ENCODE results near the gene RILPL2.

The RILPL2 gene

DNA sequence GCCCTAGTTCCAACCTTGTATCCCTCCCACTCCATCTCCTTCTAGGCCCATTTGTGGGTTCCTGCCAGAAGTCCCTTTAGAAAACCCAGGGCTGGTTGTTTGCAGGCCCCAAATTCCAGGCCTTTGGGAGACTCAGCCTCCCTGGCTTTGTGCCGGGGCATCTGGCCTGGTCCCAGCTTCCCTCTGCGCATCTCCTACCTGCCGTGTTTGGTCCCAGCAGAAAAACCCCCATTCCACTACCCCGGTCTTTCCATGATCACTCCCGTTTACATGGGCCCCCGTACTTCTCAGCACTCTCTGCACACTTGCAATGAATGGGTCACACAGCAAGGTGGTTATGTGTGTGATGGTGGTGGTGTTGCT lies 37.2 kb downstream of the RILPL2 start:
- H3K36me3 ChIP-seq (ENCODE audit: control insufficient read depth, insufficient read depth, low read length), result peaks cover 56% of the 10 kb centered on the region

DNA sequence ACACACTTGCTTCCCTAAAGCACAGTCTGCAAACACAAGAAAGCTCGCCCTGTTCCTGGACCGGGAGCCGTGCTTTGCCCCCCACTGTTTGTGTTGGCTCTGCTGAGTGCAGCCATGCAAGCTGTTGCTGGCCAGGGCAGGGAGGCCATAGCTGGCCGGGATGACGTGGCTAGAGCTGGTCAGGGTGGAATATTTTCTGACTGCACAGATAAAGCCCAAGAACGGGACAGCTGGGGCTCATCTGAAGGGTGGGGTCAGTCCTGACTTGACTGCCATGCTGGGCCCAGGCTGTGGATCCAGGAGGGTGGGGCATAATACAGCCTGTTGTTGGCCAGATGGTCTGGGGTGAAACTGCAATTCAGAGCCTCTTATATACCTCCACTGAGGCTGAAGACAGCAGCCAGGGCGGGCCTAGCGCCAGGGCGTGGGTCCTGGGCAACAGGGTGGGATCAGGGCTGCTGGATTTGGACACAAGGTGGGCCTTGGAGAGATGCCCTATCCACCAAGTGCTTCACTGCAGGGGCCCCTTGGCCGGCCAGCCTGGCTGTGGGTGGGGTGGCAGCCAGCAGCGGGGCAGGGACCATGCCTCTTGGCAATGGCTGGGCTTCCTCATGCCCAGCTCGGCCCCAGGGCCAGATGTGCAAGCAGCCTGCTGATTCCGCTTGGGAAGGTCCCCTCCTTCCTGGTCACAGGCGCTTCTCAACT lies 37.8 kb downstream of the RILPL2 start:
- Histone ChIP-seq H3K27me3 (ENCODE audit: control insufficient read depth, insufficient read depth, low read length) (peaks cover 24% of the 10 kb centered on the region), H3K4me3 (ENCODE audit: low read depth, low read length) (no peak overlapping the region), H3K9ac (ENCODE audit: low read depth, low read length) (no peak overlapping the region), H3K27ac (ENCODE audit: low read depth, low read length) (no peak overlapping the region), H3K36me3 (ENCODE audit: control insufficient read depth, insufficient read depth, low read length) (peaks cover 50% of the 10 kb centered on the region), H3K4me1 (ENCODE audit: control insufficient read depth, insufficient read depth, low read length) (peaks cover 4% of the 10 kb centered on the region; the same call in 1 of the 2 replicates), H3K9me3 (ENCODE audit: control insufficient read depth, insufficient read depth, low read length) (no peaks in the 10 kb centered on the region)

More for the DNA sequence above, 37.2 kb downstream of the RILPL2 start:
- H3K4me1 ChIP-seq (ENCODE audit: control insufficient read depth, insufficient read depth, low read length), result peaks cover 4% of the 10 kb centered on the region; the same call in 1 of the 2 replicates
- H3K9me3 ChIP-seq (ENCODE audit: control insufficient read depth, insufficient read depth, low read length), result no peaks in the 10 kb centered on the region
- peaks cover 24% of the 10 kb centered on the region for H3K27me3 ChIP-seq (ENCODE audit: control insufficient read depth, insufficient read depth, low read length)
- no peak overlapping the region for H3K9ac ChIP-seq (ENCODE audit: low read depth, low read length)
- H3K4me3 ChIP-seq (ENCODE audit: low read depth, low read length), result no peak overlapping the region
- H3K27ac ChIP-seq (ENCODE audit: low read depth, low read length), result no peak overlapping the region

DNA sequence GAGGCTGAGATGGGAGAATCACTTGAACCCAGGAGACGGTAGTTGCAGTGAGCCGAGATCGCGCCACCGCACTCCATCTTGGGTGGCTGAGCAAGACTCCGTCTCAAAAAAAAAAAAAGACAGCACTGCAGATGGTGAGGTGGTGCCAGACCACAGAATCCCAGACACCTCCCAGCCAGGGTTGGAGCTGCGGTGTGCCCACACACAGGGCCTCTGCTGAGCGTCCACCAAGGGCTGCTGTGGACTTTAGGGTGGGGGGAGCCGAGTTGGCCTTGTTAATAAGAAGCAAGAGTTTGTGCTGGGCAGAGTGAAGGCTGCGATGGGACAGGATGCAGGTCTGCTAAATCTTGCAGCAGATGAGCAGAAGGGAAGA lies 38.3 kb downstream of the RILPL2 start:
- Histone ChIP-seq H3K4me1 (ENCODE audit: control insufficient read depth, insufficient read depth, low read length) (peaks cover 4% of the 10 kb centered on the region; the same call in 1 of the 2 replicates), H3K9me3 (ENCODE audit: control insufficient read depth, insufficient read depth, low read length) (no peaks in the 10 kb centered on the region), H3K9ac (ENCODE audit: low read depth, low read length) (no peak overlapping the region), H3K4me3 (ENCODE audit: low read depth, low read length) (no peak overlapping the region), H3K27ac (ENCODE audit: low read depth, low read length) (no peak overlapping the region), H3K36me3 (ENCODE audit: control insufficient read depth, insufficient read depth, low read length) (peaks cover 49% of the 10 kb centered on the region), H3K27me3 (ENCODE audit: control insufficient read depth, insufficient read depth, low read length) (peaks cover 19% of the 10 kb centered on the region)

DNA sequence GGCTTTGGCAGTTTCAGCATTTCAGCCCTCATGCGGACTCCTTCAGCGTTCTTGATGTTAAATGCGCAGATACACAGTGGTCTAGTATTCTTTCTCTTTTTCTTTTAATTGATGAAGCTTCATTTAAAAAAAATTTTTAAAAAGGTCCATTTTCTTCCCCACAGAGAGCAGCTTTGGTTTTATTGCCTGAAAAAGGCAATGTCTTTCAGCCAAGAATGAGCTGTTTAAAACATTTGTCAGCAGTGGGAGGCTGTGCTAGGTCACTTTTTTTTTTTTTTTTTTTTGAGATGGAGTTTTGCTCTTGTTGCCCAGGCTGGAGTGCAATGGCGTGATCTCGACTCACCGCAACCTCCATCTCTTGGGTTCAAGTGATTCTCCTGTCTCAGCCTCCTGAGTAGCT lies 39.1 kb downstream of the RILPL2 start:
- Histone ChIP-seq H3K36me3 (ENCODE audit: control insufficient read depth, insufficient read depth, low read length) (peaks cover 51% of the 10 kb centered on the region), H3K27me3 (ENCODE audit: control insufficient read depth, insufficient read depth, low read length) (peaks cover 11% of the 10 kb centered on the region), H3K4me3 (ENCODE audit: low read depth, low read length) (no peak overlapping the region), H3K4me1 (ENCODE audit: control insufficient read depth, insufficient read depth, low read length) (peaks cover 2% of the 10 kb centered on the region; the same call in 1 of the 2 replicates), H3K9ac (ENCODE audit: low read depth, low read length) (no peak overlapping the region), H3K9me3 (ENCODE audit: control insufficient read depth, insufficient read depth, low read length) (no peaks in the 10 kb centered on the region), H3K27ac (ENCODE audit: low read depth, low read length) (no peak overlapping the region)

DNA sequence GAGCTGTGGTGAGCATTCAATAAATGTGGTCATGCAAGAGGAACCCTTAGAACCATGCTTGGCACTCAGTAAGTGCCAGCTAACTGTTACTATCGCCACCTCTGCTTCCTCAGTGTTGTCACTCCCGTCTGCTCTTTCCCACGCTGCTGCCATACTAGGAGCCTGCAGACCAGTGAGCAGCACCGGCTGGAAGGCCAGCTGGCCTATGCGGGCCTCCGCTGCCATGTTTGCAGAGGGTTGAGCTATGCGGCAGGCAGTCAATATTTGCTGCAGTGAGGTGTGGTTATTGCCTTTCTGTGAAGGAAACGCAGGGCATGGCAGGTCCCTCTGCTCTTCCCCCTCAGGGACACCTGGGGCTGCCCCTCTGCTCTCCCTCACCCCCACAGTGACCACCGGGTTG lies 39.5 kb downstream of the RILPL2 start:
- H3K27ac ChIP-seq (ENCODE audit: low read depth, low read length), result no peak overlapping the region
- H3K27me3 ChIP-seq (ENCODE audit: control insufficient read depth, insufficient read depth, low read length), result peaks cover 8% of the 10 kb centered on the region
- no peaks in the 10 kb centered on the region for H3K4me1 ChIP-seq (ENCODE audit: control insufficient read depth, insufficient read depth, low read length)
- H3K4me3 ChIP-seq (ENCODE audit: low read depth, low read length), result no peak overlapping the region
- no peaks in the 10 kb centered on the region for H3K9me3 ChIP-seq (ENCODE audit: control insufficient read depth, insufficient read depth, low read length)
- H3K36me3 ChIP-seq (ENCODE audit: control insufficient read depth, insufficient read depth, low read length), result peaks cover 56% of the 10 kb centered on the region
- no peak overlapping the region for H3K9ac ChIP-seq (ENCODE audit: low read depth, low read length)

DNA sequence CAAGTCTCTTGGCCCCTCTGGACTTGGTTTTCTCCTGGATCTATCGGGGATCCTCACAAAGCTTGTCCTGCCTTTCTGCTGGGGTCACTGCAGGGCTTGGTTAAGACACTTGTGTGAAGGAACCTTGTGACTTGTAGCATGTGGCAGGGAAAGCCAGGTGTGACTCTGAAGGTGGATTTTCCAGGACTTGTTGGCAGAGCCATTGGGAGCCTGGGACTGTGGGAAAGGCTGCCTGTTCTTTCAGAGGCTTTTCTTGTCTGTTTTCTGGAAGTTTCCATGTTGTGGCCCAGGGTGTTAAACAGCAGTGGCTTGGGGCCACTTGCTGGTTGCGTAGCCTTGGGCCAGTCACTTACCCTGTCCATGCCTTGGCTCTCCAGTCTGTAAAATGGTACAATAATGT lies 39.9 kb downstream of the RILPL2 start:
- no peaks in the 10 kb centered on the region for H3K9me3 ChIP-seq (ENCODE audit: control insufficient read depth, insufficient read depth, low read length)

DNA sequence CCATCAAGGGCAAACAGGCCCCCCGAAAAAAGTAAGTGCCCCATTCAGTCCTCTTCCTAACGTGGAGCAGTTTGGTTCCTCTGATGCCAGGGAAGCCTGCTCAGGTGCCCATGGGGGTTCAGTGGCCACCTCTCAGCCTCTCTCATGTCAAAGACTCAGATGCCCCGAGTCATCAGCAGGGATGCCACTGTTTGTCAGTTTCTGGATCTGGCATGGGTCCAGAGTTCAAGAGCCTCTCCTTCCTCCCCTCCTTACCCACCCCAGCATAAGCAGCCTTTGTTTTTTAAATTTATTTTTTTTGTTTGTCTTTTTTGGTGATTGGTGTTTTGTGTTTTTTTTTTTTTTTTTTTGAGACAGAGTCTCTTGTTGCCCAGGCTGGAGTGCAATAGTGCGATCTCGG lies 41.2 kb downstream of the RILPL2 start:
- H3K36me3 ChIP-seq (ENCODE audit: control insufficient read depth, insufficient read depth, low read length), result peaks cover 70% of the 10 kb centered on the region
- no peak overlapping the region for H3K27ac ChIP-seq (ENCODE audit: low read depth, low read length)
- no peaks in the 10 kb centered on the region for H3K9me3 ChIP-seq (ENCODE audit: control insufficient read depth, insufficient read depth, low read length)
- no peak overlapping the region for H3K9ac ChIP-seq (ENCODE audit: low read depth, low read length)
- peaks cover 2% of the 10 kb centered on the region for H3K4me1 ChIP-seq (ENCODE audit: control insufficient read depth, insufficient read depth, low read length)
- no peak overlapping the region for H3K4me3 ChIP-seq (ENCODE audit: low read depth, low read length)
- H3K27me3 ChIP-seq (ENCODE audit: control insufficient read depth, insufficient read depth, low read length), result peaks cover 11% of the 10 kb centered on the region

More for the DNA sequence above, 39.9 kb downstream of the RILPL2 start:
- Histone ChIP-seq H3K27ac (ENCODE audit: low read depth, low read length) (no peak overlapping the region), H3K36me3 (ENCODE audit: control insufficient read depth, insufficient read depth, low read length) (peaks cover 60% of the 10 kb centered on the region), H3K4me1 (ENCODE audit: control insufficient read depth, insufficient read depth, low read length) (no peaks in the 10 kb centered on the region), H3K4me3 (ENCODE audit: low read depth, low read length) (no peak overlapping the region), H3K9ac (ENCODE audit: low read depth, low read length) (no peak overlapping the region), H3K27me3 (ENCODE audit: control insufficient read depth, insufficient read depth, low read length) (peaks cover 8% of the 10 kb centered on the region)

DNA sequence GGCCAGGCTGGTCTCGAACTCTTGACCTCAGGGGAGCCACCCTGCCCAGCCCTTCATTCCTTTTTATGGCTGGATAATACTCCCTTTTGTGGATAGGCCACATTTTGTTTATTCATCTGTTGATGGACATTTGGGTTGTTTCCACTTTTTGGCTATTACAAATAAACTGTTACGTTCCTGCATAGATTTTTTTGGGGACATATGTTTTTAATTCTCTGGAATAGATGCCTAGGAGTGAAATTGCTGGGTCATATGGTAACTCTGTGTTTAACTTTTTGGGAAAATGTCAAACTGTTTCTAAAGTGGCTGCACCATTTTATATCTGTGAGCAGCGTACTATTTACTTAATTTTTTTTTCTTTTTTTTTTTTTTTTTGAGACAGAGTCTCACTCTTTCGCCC lies 42.7 kb downstream of the RILPL2 start:
- peaks cover 65% of the 10 kb centered on the region for H3K36me3 ChIP-seq (ENCODE audit: control insufficient read depth, insufficient read depth, low read length)
- peaks cover 6% of the 10 kb centered on the region for H3K4me1 ChIP-seq (ENCODE audit: control insufficient read depth, insufficient read depth, low read length)
- no peaks in the 10 kb centered on the region for H3K9me3 ChIP-seq (ENCODE audit: control insufficient read depth, insufficient read depth, low read length)
- no peak overlapping the region for H3K27ac ChIP-seq (ENCODE audit: low read depth, low read length)
- no peak overlapping the region for H3K4me3 ChIP-seq (ENCODE audit: low read depth, low read length)
- peaks cover 12% of the 10 kb centered on the region for H3K27me3 ChIP-seq (ENCODE audit: control insufficient read depth, insufficient read depth, low read length)
- H3K9ac ChIP-seq (ENCODE audit: low read depth, low read length), result no peak overlapping the region

DNA sequence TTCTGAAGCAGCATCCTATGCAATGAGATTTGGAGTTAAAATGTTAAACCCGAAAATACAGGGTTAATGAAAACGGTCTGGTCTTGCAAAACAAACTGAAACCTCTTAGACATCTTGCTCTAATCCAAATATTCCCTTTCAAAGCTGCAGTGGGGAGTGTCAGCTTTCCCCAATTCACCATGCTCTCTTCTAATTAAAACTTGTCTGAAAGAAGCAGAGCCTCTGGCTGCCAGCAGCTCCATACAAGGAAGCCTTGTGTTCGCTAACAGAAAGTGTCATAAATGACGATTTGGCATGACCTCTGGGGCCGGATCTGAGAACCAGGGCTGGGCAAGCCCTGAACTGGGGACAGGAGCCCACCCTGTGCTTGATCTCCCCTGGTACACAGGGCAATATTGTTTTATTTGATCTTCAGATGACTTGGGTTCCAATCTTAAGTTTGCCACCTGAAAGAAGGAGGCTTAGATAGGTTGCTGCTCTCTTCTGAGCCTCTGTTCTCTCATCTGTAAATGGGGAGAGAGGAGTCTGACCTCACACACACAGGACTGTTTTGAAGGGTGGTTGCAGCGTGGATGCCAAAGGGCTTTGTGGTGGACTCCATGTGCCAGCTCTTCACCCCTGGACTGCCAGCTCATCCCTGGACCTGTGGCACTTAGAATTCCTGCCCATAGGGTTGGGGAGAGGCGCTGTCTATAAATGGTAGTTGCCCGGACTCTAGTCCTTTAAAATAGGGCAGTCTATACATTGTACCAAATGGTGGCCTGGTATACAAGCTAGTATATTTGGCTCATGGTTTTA lies 44.7 kb downstream of the RILPL2 start:
- Histone ChIP-seq H3K27ac (ENCODE audit: low read depth, low read length) (no peak overlapping the region), H3K9me3 (ENCODE audit: control insufficient read depth, insufficient read depth, low read length) (no peaks in the 10 kb centered on the region), H3K27me3 (ENCODE audit: control insufficient read depth, insufficient read depth, low read length) (peaks cover 27% of the 10 kb centered on the region), H3K36me3 (ENCODE audit: control insufficient read depth, insufficient read depth, low read length) (peaks cover 53% of the 10 kb centered on the region), H3K9ac (ENCODE audit: low read depth, low read length) (no peak overlapping the region), H3K4me1 (ENCODE audit: control insufficient read depth, insufficient read depth, low read length) (peaks cover 14% of the 10 kb centered on the region), H3K4me3 (ENCODE audit: low read depth, low read length) (no peak overlapping the region)

DNA sequence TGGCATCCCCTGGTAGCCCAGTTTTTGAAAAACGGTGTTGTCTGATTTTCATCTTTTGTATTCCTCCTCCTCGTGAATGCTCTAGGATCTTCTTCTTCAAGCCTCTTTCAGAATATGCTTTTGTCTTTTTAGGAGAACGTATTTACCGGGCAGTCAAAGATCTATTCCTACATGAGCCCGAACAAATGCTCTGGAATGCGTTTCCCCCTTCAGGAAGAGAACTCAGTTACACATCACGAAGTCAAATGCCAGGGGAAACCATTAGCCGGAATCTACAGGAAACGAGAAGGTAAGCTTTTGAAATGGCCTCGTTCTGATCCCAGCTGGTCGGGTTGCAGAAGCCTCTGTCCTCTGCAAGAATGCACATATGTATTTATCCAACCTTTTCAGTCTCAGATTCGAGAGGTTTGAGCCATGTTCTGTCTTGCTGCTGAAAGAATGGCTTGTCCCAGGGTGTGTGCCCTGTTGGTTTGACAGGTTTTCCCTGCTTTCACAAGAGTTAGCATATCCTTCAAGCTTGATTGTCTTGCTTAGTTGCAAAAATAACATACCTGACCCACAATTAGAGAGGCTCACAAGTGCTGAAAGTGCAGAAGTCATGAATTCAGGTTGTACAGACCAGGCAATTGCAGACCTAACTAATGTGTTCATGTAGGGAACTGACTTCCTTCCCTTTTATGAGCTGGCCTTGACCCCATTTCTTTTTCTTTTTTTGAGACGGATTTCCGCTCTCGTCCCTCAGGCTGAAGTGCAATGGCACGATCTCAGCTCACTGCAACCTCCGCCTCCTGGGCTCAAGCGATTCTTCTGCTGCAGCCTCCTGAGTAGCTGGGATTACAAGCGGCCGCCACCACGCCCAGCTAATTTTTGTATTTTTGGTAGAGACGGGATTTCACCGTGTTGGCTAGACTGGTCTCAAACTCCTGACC lies 45.7 kb downstream of the RILPL2 start:
- H3K9me3 ChIP-seq (ENCODE audit: control insufficient read depth, insufficient read depth, low read length), result no peaks in the 10 kb centered on the region
- H3K4me1 ChIP-seq (ENCODE audit: control insufficient read depth, insufficient read depth, low read length), result peaks cover 14% of the 10 kb centered on the region
- H3K36me3 ChIP-seq (ENCODE audit: control insufficient read depth, insufficient read depth, low read length), result peaks cover 44% of the 10 kb centered on the region
- no peak overlapping the region for H3K4me3 ChIP-seq (ENCODE audit: low read depth, low read length)
- peaks cover 27% of the 10 kb centered on the region for H3K27me3 ChIP-seq (ENCODE audit: control insufficient read depth, insufficient read depth, low read length)
- H3K9ac ChIP-seq (ENCODE audit: low read depth, low read length), result no peak overlapping the region
- H3K27ac ChIP-seq (ENCODE audit: low read depth, low read length), result no peak overlapping the region

Measured in HUES48 (cell line).